COLO829 (cell line): ENCODE data around the gene MED31.
"Not testable (repeated sequence)": the region's sequence is repeated elsewhere in the genome, so short reads cannot be mapped to it uniquely, and the experiment has no call there.

Experiments used
- DNase-seq: peaks from one replicate; pipeline ENCODE4 v3.0.0; 2012; ENCODE audit warnings: low spot score

Gene MED31

DNA sequence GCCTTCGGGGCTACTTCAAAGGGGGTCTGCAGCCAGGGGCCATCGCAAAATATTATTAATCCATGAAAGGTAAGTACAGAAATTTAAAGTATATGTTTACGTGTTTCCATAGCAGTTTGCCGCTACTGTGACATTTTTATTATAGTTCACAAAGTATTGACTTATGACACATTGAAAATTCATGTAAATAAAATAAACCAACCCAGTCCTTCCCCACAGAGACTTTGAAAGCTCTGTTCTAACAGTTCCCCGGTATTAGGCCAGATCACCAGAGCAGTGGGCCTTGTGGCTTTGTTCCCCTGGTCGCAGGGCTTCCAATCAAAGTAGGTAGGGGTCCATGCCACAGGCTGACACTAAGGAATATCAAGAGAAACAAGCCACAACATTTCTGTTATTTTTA, 24.8 kb downstream of the MED31 start:
- DNase-seq: no peak

- DNase-seq: no peak
Measured at GRCh38 chr17:6623941-6624340, 27.5 kb downstream of the MED31 start.

GRCh38 chr17:6611231-6611630, 40.2 kb downstream of the MED31 start:
- no peak for DNase-seq

DNA sequence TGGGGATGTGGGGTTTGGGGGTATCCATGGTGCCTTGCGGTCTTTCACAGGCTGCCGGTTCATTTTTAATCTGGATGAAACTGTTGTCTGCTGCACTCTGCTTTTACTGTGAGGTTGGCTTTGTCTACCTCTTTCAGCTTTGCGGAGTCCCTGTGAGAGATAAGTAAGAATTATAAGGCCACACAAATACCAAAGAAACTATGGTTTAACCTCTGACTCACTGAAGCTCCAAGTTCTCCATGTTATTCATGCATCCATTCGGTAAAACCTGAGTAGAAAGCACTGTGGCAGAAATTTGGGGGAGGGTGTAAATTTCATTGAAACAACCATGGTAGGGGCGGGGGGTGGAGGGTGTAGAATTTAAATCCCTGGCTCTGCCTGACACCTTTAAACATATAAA, 41.4 kb downstream of the MED31 start:
- no peak for DNase-seq

DNA sequence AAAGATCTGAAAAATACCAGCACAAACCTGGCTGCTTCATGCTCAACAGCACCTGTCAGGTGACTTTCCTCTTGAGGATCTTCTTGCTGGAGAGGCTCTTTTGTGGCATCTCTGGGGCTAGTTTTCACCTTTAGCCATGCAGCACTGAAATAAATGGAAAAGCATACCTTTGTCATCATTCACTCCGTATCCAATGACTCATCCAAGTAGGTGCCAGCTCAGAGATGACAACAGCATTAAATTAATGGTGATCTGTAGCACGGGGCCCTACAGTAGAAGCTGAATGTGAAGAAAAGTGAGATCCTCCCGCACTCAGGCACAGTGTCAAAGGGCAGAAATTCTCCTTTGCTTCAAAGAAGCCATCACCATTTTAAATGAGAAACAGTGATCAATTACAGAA, 43.1 kb downstream of the MED31 start:
- DNase-seq: no peak

- DNase-seq: no peak
Measured at GRCh38 chr17:6605142-6605541, 46.3 kb downstream of the MED31 start.

- DNase-seq: peak; percentile 11
Measured at GRCh38 chr17:6603744-6604325, 47.6 kb downstream of the MED31 start.

DNA sequence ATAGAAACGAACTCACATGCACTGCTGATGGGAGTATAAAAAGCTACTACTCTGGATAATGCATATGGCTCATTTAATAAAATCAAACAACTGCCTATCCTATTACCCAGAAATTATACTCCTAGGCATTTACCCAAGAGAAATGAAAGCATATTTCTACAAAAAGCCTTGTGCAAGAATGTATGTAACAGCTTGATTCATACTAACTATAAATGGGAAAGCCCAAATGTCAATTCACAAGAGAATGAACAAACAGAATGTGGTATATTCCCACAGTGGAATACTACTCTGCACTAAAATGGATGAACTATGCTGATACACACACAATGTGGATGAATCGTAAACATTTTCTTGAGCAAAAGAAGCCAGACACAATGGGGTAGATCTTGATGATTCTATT, 49.3 kb downstream of the MED31 start:
- no peak for DNase-seq

- DNase-seq: no peak
Measured at GRCh38 chr17:6599364-6599763, 52.0 kb downstream of the MED31 start.

DNA sequence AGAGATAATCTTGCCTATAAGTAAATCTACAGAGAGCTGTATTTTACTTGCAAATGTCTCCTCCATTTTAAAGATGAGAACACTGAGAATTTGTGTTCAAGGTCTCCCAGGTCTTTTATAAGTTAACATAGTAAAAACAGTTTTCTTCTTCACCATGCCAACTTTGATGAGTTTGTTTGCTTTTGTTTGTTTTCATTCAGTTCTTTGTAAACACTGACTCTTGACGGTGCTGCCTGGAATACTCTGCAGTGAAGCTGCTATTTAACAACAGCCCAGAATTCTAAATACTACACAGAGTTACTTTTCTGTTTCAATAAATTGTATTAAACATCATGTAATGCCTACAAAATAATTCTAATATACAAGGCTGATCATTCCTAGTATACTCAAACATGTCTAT, 53.7 kb downstream of the MED31 start:
- DNase-seq: no peak

DNA sequence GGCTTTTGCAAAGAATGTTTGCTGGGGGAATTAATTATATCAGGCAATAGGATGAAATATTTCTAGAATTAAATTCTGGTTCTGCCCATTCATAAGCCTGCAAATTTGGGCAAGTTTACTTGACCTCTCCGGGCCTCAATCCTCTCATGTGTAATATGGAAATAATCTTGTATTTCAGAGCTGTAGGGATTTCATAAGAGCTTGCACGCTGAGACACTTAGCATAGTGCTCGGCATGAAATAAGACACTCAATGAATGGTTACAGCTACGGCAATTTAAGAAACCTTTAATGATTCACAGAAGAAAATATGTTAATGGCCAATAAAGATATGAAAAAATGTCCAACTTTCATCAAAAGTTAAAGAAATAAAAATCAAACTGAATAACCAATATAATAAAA, 54.5 kb downstream of the MED31 start:
- no peak for DNase-seq

DNA sequence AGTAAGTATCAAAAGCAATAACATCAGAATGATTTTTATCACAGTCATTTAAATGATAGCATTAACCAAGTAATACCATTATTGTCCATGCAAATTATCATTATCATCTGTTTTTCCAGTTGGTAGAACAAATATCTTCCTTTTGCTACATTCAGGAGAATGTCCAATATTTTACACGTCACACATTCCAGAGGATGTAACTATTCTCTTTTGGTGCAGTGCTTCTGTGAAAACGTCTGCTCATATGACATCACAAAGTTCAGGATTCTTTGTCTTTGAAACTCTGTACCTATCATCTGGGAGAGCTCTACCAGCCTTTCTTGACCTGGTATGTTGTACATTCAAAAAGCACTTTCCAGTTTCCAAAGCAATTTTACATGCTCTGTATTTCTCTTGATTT, 54.9 kb downstream of the MED31 start:
- DNase-seq: no peak

- no peak for DNase-seq
Measured at GRCh38 chr17:6596081-6596480, 55.3 kb downstream of the MED31 start.

- DNase-seq: not testable (repeated sequence)
Measured at GRCh38 chr17:6593371-6593770, 58.0 kb downstream of the MED31 start.
